H1 (cell line): ENCODE results near the gene CYB561D2. TPM values are rescaled to one million over a fixed set of nuclear protein-coding genes. Genes with fewer than 3 reads are reported as not detected.

Experiments
- E2F6 ChIP-seq: IDR thresholded peaks from 2 replicates; pipeline ENCODE4 v1.6.1; 2012; ENCODE audit warnings: inconsistent platforms
- SRF ChIP-seq: IDR thresholded peaks from 2 replicates; pipeline ENCODE4 v1.6.1; 2011; ENCODE audit warnings: mild to moderate bottlenecking, low read depth, low read length, moderate library complexity
- TEAD4 ChIP-seq: IDR thresholded peaks from 2 replicates; pipeline ENCODE4 v1.6.1; 2012; ENCODE audit warnings: low read depth, low read length, inconsistent platforms, mixed read lengths
- polyA plus RNA-seq, 7 experiments: library from polyadenylated mRNA; depleted of rRNA in 3 of 7; stranded (reverse) in 5 of 7; unstranded in 2 of 7; fragments of >200 nt in 5 of 7; fragments of 200-250 nt in 2 of 7; gene quantifications; 1 replicate in 5 of 7; 2 replicates in 1 of 7; 4 replicates in 1 of 7; pipeline versions ENCODE4 v1.2.1 to v1.2.3, GENCODE V29; 2011 to 2013; ENCODE audit warnings: missing spikeins in 2 of 7, mixed read lengths in 2 of 7
- total RNA-seq: library from RNA; stranded (reverse); fragmentation: NEBNext Ultra II Directional; extraction: Animal tissue kit (Norgen Biotek cat#: 25700); gene quantifications from 2 replicates; pipeline ENCODE4 v1.2.1, GENCODE V29; 2021

Gene CYB561D2
- total and polyA plus RNA-seq, 2 of the 8 experiments (the other 6 are each of a cell fraction or from before 2014, with no cell fraction given) = 9.8 to 34.0 TPM

- TF ChIP-seq E2F6 = no peak
- TF ChIP-seq TEAD4 = no peak
- no peak for TF ChIP-seq SRF
Observed at GRCh38 chr3:50353245-50354004, 2.8 kb downstream of the CYB561D2 start (continued).
